ENCODE measurements around the gene TXLNB.

Gene TXLNB

GRCh38 chr6:139265512-139266190 is 26.1 kb downstream of the TXLNB start:
- no peak overlapping the region; the same call in 1 of the 2 replicates for H3K4me3 ChIP-seq (ENCODE audit: low read depth, low read length)
- DNase-seq (ENCODE audit: low read depth), result no peak
- no peak for TF ChIP-seq CTCF (IDR thresholded peaks at IDR 0.05; ENCODE audit: low read depth, low read length, missing control alignments)

- no peak for TF ChIP-seq CTCF (IDR thresholded peaks at IDR 0.05; ENCODE audit: low read depth, low read length, missing control alignments)
- peak; percentile 67 for DNase-seq (ENCODE audit: low read depth)
- H3K4me3 ChIP-seq (ENCODE audit: low read depth, low read length), result peak overlapping the region; percentile 12
Measured at GRCh38 chr6:139262519-139263300, 29.1 kb downstream of the TXLNB start.

- DNase-seq (ENCODE audit: low read depth), result no peak
- TF ChIP-seq CTCF (IDR thresholded peaks at IDR 0.05; ENCODE audit: low read depth, low read length, missing control alignments), result no peak
- no peak overlapping the region for H3K4me3 ChIP-seq (ENCODE audit: low read depth, low read length)
Measured at GRCh38 chr6:139257821-139258398, 33.9 kb downstream of the TXLNB start.

GRCh38 chr6:139257291-139257690 is 34.5 kb downstream of the TXLNB start:
- DNase-seq (ENCODE audit: low read depth), result no peak
- no peak overlapping the region for H3K4me3 ChIP-seq (ENCODE audit: low read depth, low read length)
- no peak for TF ChIP-seq CTCF (IDR thresholded peaks at IDR 0.05; ENCODE audit: low read depth, low read length, missing control alignments)

- H3K4me3 ChIP-seq (ENCODE audit: low read depth, low read length), result no peak overlapping the region
- TF ChIP-seq CTCF (IDR thresholded peaks at IDR 0.05; ENCODE audit: low read depth, low read length, missing control alignments), result no peak
- DNase-seq (ENCODE audit: low read depth), result no peak
Measured at GRCh38 chr6:139256087-139256486, 35.7 kb downstream of the TXLNB start.

GRCh38 chr6:139254196-139254595 is 37.6 kb downstream of the TXLNB start:
- no peak for DNase-seq (ENCODE audit: low read depth)

More at GRCh38 chr6:139254196-139254595, 37.6 kb downstream of the TXLNB start:
- no peak overlapping the region for H3K4me3 ChIP-seq (ENCODE audit: low read depth, low read length)
- no peak for TF ChIP-seq CTCF (IDR thresholded peaks at IDR 0.05; ENCODE audit: low read depth, low read length, missing control alignments)
